Mesodermal cell (in vitro differentiated cells): ENCODE results near the gene ZNF536.

Source experiments
- H3K27ac ChIP-seq: 2 replicates; pipeline ENCODE4 v1.7.0; 2013; ENCODE audit warnings: mild to moderate bottlenecking, low read depth, low read length, moderate library complexity; ENCODE audit not compliant: severe bottlenecking
- H3K36me3 ChIP-seq: 2 replicates; pipeline ENCODE4 v1.7.1; 2013; ENCODE audit warnings: mild to moderate bottlenecking, low read length, moderate library complexity; ENCODE audit not compliant: control insufficient read depth, insufficient read depth
- H3K4me1 ChIP-seq: one replicate; pipeline ENCODE4 v1.7.1; 2013; ENCODE audit warnings: mild to moderate bottlenecking, low read length; ENCODE audit not compliant: insufficient read depth, control insufficient read depth, poor library complexity, severe bottlenecking
- H3K4me3 ChIP-seq: 2 replicates; pipeline ENCODE4 v1.7.0; 2013; ENCODE audit warnings: low read length, control low read depth, mild to moderate bottlenecking; ENCODE audit not compliant: insufficient read depth, poor library complexity, severe bottlenecking; ENCODE audit errors: extremely low read depth
- H3K9me3 ChIP-seq: 2 replicates; pipeline ENCODE4 v1.7.1; 2013; ENCODE audit warnings: mild to moderate bottlenecking, low read length, moderate library complexity; ENCODE audit not compliant: control insufficient read depth
- WGBS, 2 experiments: methylation state at CpG; one replicate each; pipeline ENCODE4 v1.1.5; 2013; ENCODE audit warnings: missing lambda C conversion rate in 2 of 2; ENCODE audit not compliant: insufficient coverage in 2 of 2; 5-methylcytosine and 5-hydroxymethylcytosine counted together

Gene ZNF536

GRCh38 chr19:30606114-30607050 lies 234.2 kb downstream of the ZNF536 start:
- Histone ChIP-seq H3K4me1 (no peaks in the 10 kb centered on the region), H3K4me3 (no peak overlapping the region), H3K9me3 (no peaks in the 10 kb centered on the region), H3K36me3 (no peaks in the 10 kb centered on the region), H3K27ac (no peak overlapping the region)
- WGBS, 2 experiments: 61 to 85% methylated on average over 3 to 5 of the region's 8 CpGs
